Prostate gland (tissue), 2 donors: Measurements from ENCODE around the gene MRPS27.

Source experiments
- CTCF ChIP-seq, 4 experiments: fragments of 200-600 bp in 2 of 4; fragments of 450-650 bp in 2 of 4; sonication (generic) in 2 of 4; IDR thresholded peaks; 1 replicate in 3 of 4; 2 replicates in 1 of 4; pipeline ENCODE4 v1.5.1; 2016 to 2019; ENCODE audit warnings: antibody characterized with exemption in 4 of 4, mild to moderate bottlenecking in 2 of 4, moderate library complexity in 2 of 4
- POLR2A ChIP-seq: fragments of 450-650 bp; IDR thresholded peaks from one replicate; pipeline ENCODE4 v1.6.1; 2016; ENCODE audit warnings: antibody characterized with exemption, mild to moderate bottlenecking
- POLR2AphosphoS5 ChIP-seq: sonication (generic); formaldehyde crosslinking; IDR thresholded peaks from one replicate; pipeline ENCODE4 v1.6.1; 2017; ENCODE audit warnings: antibody characterized with exemption

GRCh38 chr5:72179816-72180440 is 140.1 kb downstream of the MRPS27 start:
- TF ChIP-seq CTCF (IDR thresholded peaks at IDR 0.05) (no peak), POLR2AphosphoS5 (peak; percentile 58), POLR2A (no peak)
